ENCODE data around the gene HEG1. TPM values are rescaled to one million over a fixed set of nuclear protein-coding genes. Genes with fewer than 3 reads are reported as not detected.
A peak's percentile ranks its signal among the peaks of the same experiment; 100 is the strongest.

HEG1 gene
- total and polyA plus RNA-seq, 2 of the 4 experiments (the other 2 are of a cell fraction) = 25.6 to 43.4 TPM

GRCh38 chr3:125025642-125026041 is 30.2 kb downstream of the HEG1 start:
- peaks cover 2% of the 10 kb centered on the region; the same call in 1 of the 2 replicates for H3K4me1 ChIP-seq (ENCODE audit: control insufficient read depth, insufficient read depth, low read length)
- no peak overlapping the region for H4K5ac ChIP-seq (ENCODE audit: low read depth, low read length)
- H3K14ac ChIP-seq (replicated peaks; ENCODE audit: low read depth, low read length) = no peak overlapping the region
- H2BK20ac ChIP-seq (ENCODE audit: low read depth, low read length) = no peak overlapping the region
- no peak overlapping the region for H2BK120ac ChIP-seq (ENCODE audit: low read depth, low read length)
- peaks cover 27% of the 10 kb centered on the region for H3K9me1 ChIP-seq (ENCODE audit: insufficient read depth, low read length)
- CTCF ChIA-PET = no interaction called here
- no peaks in the 10 kb centered on the region for H3K27me3 ChIP-seq (ENCODE audit: control insufficient read depth, insufficient read depth, low read length)
- POLR2A ChIA-PET (ENCODE audit: unreplicated experiment) = no interaction called here
- peaks cover 50% of the 10 kb centered on the region for H3K36me3 ChIP-seq (ENCODE audit: control insufficient read depth, insufficient read depth, low read length)
- in situ Hi-C loops (cut with MboI; ENCODE audit: low sequenced_read_pairs) = no loop called here
- no peak overlapping the region for H2BK15ac ChIP-seq (ENCODE audit: low read depth, low read length)
- no peak overlapping the region for H4K91ac ChIP-seq (ENCODE audit: insufficient read depth, low read depth, low read length)
- peak; percentile 45 for DNase-seq
- no peak overlapping the region for H3K4ac ChIP-seq (ENCODE audit: low read depth, low read length)
- H3K23ac ChIP-seq (ENCODE audit: low read depth, low read length) = no peak overlapping the region
- H3K79me1 ChIP-seq (ENCODE audit: low read depth in 1 of 2, low read length in 2 of 2) = peaks cover 50 to 81% of the 10 kb centered on the region in 2 experiments
- no peak overlapping the region for H2AK9ac ChIP-seq (replicated peaks; ENCODE audit: low read depth, low read length, poor library complexity)
- no peak overlapping the region for H2BK5ac ChIP-seq (ENCODE audit: low read depth, low read length, poor library complexity, severe bottlenecking)
- H3K9me3 ChIP-seq (ENCODE audit: control insufficient read depth, insufficient read depth, low read length) = no peaks in the 10 kb centered on the region
- dilution Hi-C loops (cut with HindIII; ENCODE audit: low sequenced_read_pairs, unreplicated experiment) = no loop called here
- no peak overlapping the region for H3K56ac ChIP-seq (ENCODE audit: extremely low read depth, insufficient read depth, low read length)
- H3K4me2 ChIP-seq (ENCODE audit: low read depth, low read length) = no peak overlapping the region
- H2AK5ac ChIP-seq (ENCODE audit: low read depth, low read length) = no peak overlapping the region
- no peak overlapping the region for H3K4me3 ChIP-seq (ENCODE audit: insufficient read depth, low read depth, low read length)
- BruUV-seq (replicated peaks) = no TSS peak
- TF ChIP-seq BHLHE40 (IDR thresholded peaks at IDR 0.05; ENCODE audit: low read depth, low read length) = no peak
- TF ChIP-seq MXI1 (IDR thresholded peaks at IDR 0.05; ENCODE audit: borderline replicate concordance, low read depth, low read length) = no peak
- no peak for TF ChIP-seq CTCF (conservative IDR thresholded peaks at IDR 0.05; ENCODE audit: low read depth, low read length)
- no peak overlapping the region for H4K8ac ChIP-seq (ENCODE audit: low read depth in 2 of 2, low read length in 2 of 2)
- H3K9ac ChIP-seq (ENCODE audit: low read depth, low read length) = no peak overlapping the region
- no peak overlapping the region for H3K18ac ChIP-seq (ENCODE audit: low read depth, low read length)
- no CpG with 5 or more reads among the region's 2 CpGs for WGBS, 2 experiments (ENCODE audit: extremely low coverage in 2 of 2, insufficient read length in 1 of 2)
- H4K20me1 ChIP-seq (ENCODE audit: insufficient read depth, low read length) = peaks cover 61% of the 10 kb centered on the region; the same call in 1 of the 2 replicates
- no peak overlapping the region for H3K27ac ChIP-seq (ENCODE audit: insufficient read depth, low read length)
- intact Hi-C loops (cut with micrococcal nuclease) = no loop called here
- ATAC-seq (ENCODE audit: low read depth) = peak; percentile 72
- no peak overlapping the region for H2AFZ ChIP-seq (replicated peaks; ENCODE audit: low read length, poor library complexity)
